Stimulated activated CD4-positive, alpha-beta T cell treated with anti-CD3 and anti-CD28 coated beads, Interleukin-2, amount 100 ng/mL, for 4 hours (primary cell): ENCODE data around the gene FBXO34.

Source experiments
- DNase-seq: peaks from one replicate; pipeline ENCODE4 v3.0.0-alpha.2; 2020; ENCODE audit warnings: low read depth

FBXO34 gene

GRCh38 chr14:55272387-55272786 is 1.2 kb downstream of the FBXO34 start:
- no peak for DNase-seq

- DNase-seq, result no peak
Measured at GRCh38 chr14:55272922-55273321, 1.7 kb downstream of the FBXO34 start.

- no peak for DNase-seq
Measured at GRCh38 chr14:55274146-55274545, 2.9 kb downstream of the FBXO34 start.

GRCh38 chr14:55274751-55275150 is 3.5 kb downstream of the FBXO34 start:
- no peak for DNase-seq

GRCh38 chr14:55276736-55277135 is 5.5 kb downstream of the FBXO34 start:
- DNase-seq, result no peak

GRCh38 chr14:55277972-55278740 is 6.9 kb downstream of the FBXO34 start:
- no peak for DNase-seq

- DNase-seq, result no peak
Measured at GRCh38 chr14:55279384-55279783, 8.2 kb downstream of the FBXO34 start.

- no peak for DNase-seq
Measured at GRCh38 chr14:55281316-55281839, 10.2 kb downstream of the FBXO34 start.

- no peak for DNase-seq
Measured at GRCh38 chr14:55285048-55285652, 13.9 kb downstream of the FBXO34 start.

- no peak for DNase-seq
Measured at GRCh38 chr14:55288439-55288838, 17.2 kb downstream of the FBXO34 start.

GRCh38 chr14:55291480-55292081 is 20.4 kb downstream of the FBXO34 start:
- no peak for DNase-seq

GRCh38 chr14:55294603-55295002 is 23.4 kb downstream of the FBXO34 start:
- DNase-seq, result no peak

GRCh38 chr14:55297611-55298499 is 26.6 kb downstream of the FBXO34 start:
- peak; percentile 13 for DNase-seq

- DNase-seq, result no peak
Measured at GRCh38 chr14:55298500-55298822, 27.2 kb downstream of the FBXO34 start.

- no peak for DNase-seq
Measured at GRCh38 chr14:55301437-55302121, 30.4 kb downstream of the FBXO34 start.

- no peak for DNase-seq
Measured at GRCh38 chr14:55302367-55303124, 31.3 kb downstream of the FBXO34 start.

- no peak for DNase-seq
Measured at GRCh38 chr14:55303125-55303499, 31.9 kb downstream of the FBXO34 start.

- no peak for DNase-seq
Measured at GRCh38 chr14:55303691-55304145, 32.5 kb downstream of the FBXO34 start.

GRCh38 chr14:55306938-55307589 is 35.8 kb downstream of the FBXO34 start:
- DNase-seq, result no peak

- no peak for DNase-seq
Measured at GRCh38 chr14:55309154-55309553, 37.9 kb downstream of the FBXO34 start.
